ENCODE results near the gene HCFC1R1. TPM values are rescaled to one million over a fixed set of nuclear protein-coding genes. Genes with fewer than 3 reads are reported as not detected.

The HCFC1R1 gene
- total RNA-seq, 1 donor from 2014 or later, result 117 TPM

DNA sequence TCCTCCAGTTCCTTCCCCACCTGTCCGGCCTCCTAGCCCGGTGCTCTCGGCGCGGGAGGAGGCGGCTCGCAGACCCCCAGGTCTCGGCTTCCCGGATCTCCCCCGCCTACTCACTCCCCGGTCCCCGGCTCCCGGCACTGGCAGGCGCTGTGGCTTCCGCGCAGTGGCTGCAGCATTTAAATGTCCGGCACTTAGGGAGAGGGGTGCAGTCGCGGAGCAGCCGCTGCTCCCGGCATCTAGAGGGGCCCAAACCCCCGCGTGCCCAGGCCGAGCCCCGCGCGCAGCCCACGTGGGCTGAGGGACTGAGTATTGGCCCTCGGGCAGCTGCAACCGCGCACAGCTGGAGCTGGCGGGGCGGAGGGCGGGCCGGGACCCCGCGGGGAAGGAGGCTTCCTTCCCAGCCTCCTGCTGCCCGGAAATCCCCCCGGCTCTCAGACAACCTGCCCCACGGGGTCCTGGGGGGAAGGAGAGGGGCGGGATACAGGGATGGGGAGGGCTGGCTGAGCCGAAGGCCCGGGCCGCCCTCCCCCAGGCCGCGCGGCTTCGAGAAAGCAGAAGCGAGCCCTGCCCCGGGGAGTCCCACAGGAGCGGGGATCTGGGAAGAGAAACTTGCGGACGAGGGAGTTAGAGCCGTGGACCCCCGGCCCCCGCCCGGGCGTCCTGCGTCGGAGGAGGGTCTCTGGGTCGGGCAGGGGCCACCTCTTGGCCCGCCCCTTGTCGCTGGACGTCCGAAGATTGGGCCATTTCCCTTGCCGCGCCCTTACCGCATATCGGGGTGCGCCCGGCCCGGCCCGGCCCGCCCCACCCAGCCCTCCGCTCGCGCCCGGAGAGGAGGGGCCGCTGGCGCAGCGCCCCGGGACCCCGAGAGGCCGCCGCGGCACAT lies 22.3 kb upstream of the HCFC1R1 start, which contains the start of gene MMP25:
MMP25 (plus strand) TSS at position 804 of the 883 bp plus-strand sequence. CDS start 357 bp downstream, outside the sequence.
- Mint-ChIP-seq H3K9me3 (ENCODE audit: unreplicated experiment) (peaks cover 10% of the 10 kb centered on the region), H3K27ac (ENCODE audit: unreplicated experiment) (no peak within 1 kb of the TSS), H3K4me1 (ENCODE audit: low read depth, unreplicated experiment) (no peaks in the 10 kb centered on the region), H3K4me3 (ENCODE audit: unreplicated experiment) (peak within 1 kb of the TSS; percentile 80), H3K36me3 (ENCODE audit: unreplicated experiment) (peaks cover 6% of the 10 kb centered on the region), H3K27me3 (ENCODE audit: unreplicated experiment) (peaks cover 17% of the 10 kb centered on the region)
- DNase-seq, result peak; percentile 57
- no peak for TF ChIP-seq CTCF (IDR thresholded peaks at IDR 0.05; ENCODE audit: partially characterized antibody, unreplicated experiment)

GRCh38 chr16:3044708-3045107 lies 21.0 kb upstream of the HCFC1R1 start:
- H3K4me3 Mint-ChIP-seq (ENCODE audit: unreplicated experiment), result peak overlapping the region; percentile 80
- H3K27me3 Mint-ChIP-seq (ENCODE audit: unreplicated experiment), result peaks cover 19% of the 10 kb centered on the region

DNA sequence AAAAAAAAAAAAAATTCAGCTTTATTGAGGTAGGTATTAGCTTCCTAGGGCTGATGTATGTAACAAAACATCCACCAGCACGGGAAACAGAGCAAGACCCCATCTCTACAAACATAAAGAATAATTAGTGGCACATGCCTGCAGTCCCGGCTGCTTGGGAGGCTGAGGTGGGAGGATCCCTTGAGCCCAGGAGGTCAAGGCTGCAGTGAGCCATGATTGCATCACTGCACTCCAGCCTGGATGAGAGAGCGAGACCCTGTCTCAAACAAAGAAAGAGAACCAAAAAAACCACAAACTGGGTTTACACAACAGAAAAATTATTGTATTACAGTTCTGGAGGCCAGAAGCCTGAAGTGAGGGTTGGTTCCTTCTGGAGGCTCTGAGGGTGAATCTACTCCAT lies 18.6 kb upstream of the HCFC1R1 start:
- H3K27ac Mint-ChIP-seq (ENCODE audit: unreplicated experiment), result no peak overlapping the region
- peaks cover 18% of the 10 kb centered on the region for H3K27me3 Mint-ChIP-seq (ENCODE audit: unreplicated experiment)
- H3K4me3 Mint-ChIP-seq (ENCODE audit: unreplicated experiment), result no peak overlapping the region
- no peak for DNase-seq
- no peak for TF ChIP-seq CTCF (IDR thresholded peaks at IDR 0.05; ENCODE audit: partially characterized antibody, unreplicated experiment)
- H3K4me1 Mint-ChIP-seq (ENCODE audit: low read depth, unreplicated experiment), result no peaks in the 10 kb centered on the region
- H3K9me3 Mint-ChIP-seq (ENCODE audit: unreplicated experiment), result peaks cover 6% of the 10 kb centered on the region
- no peaks in the 10 kb centered on the region for H3K36me3 Mint-ChIP-seq (ENCODE audit: unreplicated experiment)

More at GRCh38 chr16:3044708-3045107, 21.0 kb upstream of the HCFC1R1 start:
- no peak overlapping the region for H3K27ac Mint-ChIP-seq (ENCODE audit: unreplicated experiment)
- no peak for DNase-seq
- H3K36me3 Mint-ChIP-seq (ENCODE audit: unreplicated experiment), result peaks cover 6% of the 10 kb centered on the region
- TF ChIP-seq CTCF (IDR thresholded peaks at IDR 0.05; ENCODE audit: partially characterized antibody, unreplicated experiment), result no peak
- no peaks in the 10 kb centered on the region for H3K4me1 Mint-ChIP-seq (ENCODE audit: low read depth, unreplicated experiment)
- H3K9me3 Mint-ChIP-seq (ENCODE audit: unreplicated experiment), result peaks cover 10% of the 10 kb centered on the region

DNA sequence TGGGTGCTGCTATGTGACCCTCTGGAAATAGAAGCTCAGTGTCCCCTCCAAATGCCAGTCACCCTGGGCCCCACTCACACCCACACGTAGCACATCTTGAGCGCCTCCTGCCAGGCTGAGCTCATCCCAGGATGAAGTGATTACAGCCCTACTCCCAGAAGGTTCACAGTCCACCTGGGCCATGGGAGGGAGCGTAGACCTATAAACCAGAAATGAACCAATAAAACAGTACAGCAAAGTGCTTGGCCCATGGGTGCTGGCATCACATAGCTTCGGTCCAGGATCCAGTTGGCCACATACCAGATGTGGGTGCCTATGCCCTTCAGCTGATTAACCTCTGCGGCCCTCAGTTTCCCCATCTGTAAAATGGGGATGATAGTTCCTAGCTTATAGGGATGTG lies 15.2 kb upstream of the HCFC1R1 start:
- DNase-seq, result no peak
- H3K4me3 Mint-ChIP-seq (ENCODE audit: unreplicated experiment), result no peak overlapping the region

More for the DNA sequence above, 15.2 kb upstream of the HCFC1R1 start:
- Mint-ChIP-seq H3K36me3 (ENCODE audit: unreplicated experiment) (no peaks in the 10 kb centered on the region), H3K9me3 (ENCODE audit: unreplicated experiment) (no peaks in the 10 kb centered on the region), H3K27me3 (ENCODE audit: unreplicated experiment) (peaks cover 18% of the 10 kb centered on the region), H3K27ac (ENCODE audit: unreplicated experiment) (no peak overlapping the region), H3K4me1 (ENCODE audit: low read depth, unreplicated experiment) (peaks cover 5% of the 10 kb centered on the region)
- no peak for TF ChIP-seq CTCF (IDR thresholded peaks at IDR 0.05; ENCODE audit: partially characterized antibody, unreplicated experiment)
